ENCODE data around the gene C10orf53. TPM values are rescaled to one million over a fixed set of nuclear protein-coding genes. Genes with fewer than 3 reads are reported as not detected.

C10orf53 gene
- total RNA-seq, 1 donor from 2014 or later: not detected

Other genes with a start within 250 kb of the C10orf53 start
- 31.8 TPM for gene ERCC6, start 140.5 kb upstream of the C10orf53 start, total RNA-seq
- under 0.01 TPM for gene SLC18A3, start 69.3 kb upstream of the C10orf53 start, total RNA-seq
- gene CHAT, start 65.6 kb upstream of the C10orf53 start, total RNA-seq: not detected
- 6.9 TPM for gene OGDHL, start 82.7 kb downstream of the C10orf53 start, total RNA-seq

All from frontal cortex (tissue), 1 donor.